NCI-H1694 (cell line): ENCODE measurements around the gene FOXC1.

Source experiments
- DNase-seq: peaks from one replicate; lab custom pipeline; 2025; lab: John Stamatoyannopoulos, UW

Gene FOXC1

GRCh38 chr6:1609648-1610496 lies at the start of gene FOXC1:
TSS of gene FOXC1 (plus strand) at chr6:1609915. CDS start at chr6:1610446, 531 bp downstream.
- no peak for DNase-seq

- DNase-seq, result no peak
Observed at GRCh38 chr6:1560281-1561058, 49.2 kb upstream of the FOXC1 start.

GRCh38 chr6:1561355-1561754 lies 48.4 kb upstream of the FOXC1 start:
- no peak for DNase-seq

GRCh38 chr6:1562171-1562955 lies 47.4 kb upstream of the FOXC1 start:
- no peak for DNase-seq

GRCh38 chr6:1569377-1569776 lies 40.3 kb upstream of the FOXC1 start:
- DNase-seq, result no peak

GRCh38 chr6:1570848-1571247 lies 38.9 kb upstream of the FOXC1 start:
- DNase-seq, result no peak

- no peak for DNase-seq
Observed at GRCh38 chr6:1572892-1573291, 36.8 kb upstream of the FOXC1 start.

- no peak for DNase-seq
Observed at GRCh38 chr6:1574083-1574761, 35.5 kb upstream of the FOXC1 start.

- no peak for DNase-seq
Observed at GRCh38 chr6:1574890-1575209, 34.9 kb upstream of the FOXC1 start.

- DNase-seq, result no peak
Observed at GRCh38 chr6:1575210-1576041, 34.3 kb upstream of the FOXC1 start.

- DNase-seq, result no peak
Observed at GRCh38 chr6:1576166-1576565, 33.5 kb upstream of the FOXC1 start.

- DNase-seq, result no peak
Observed at GRCh38 chr6:1576711-1577110, 33.0 kb upstream of the FOXC1 start.

- DNase-seq, result no peak
Observed at GRCh38 chr6:1577146-1577680, 32.5 kb upstream of the FOXC1 start.

GRCh38 chr6:1577896-1578745 lies 31.6 kb upstream of the FOXC1 start:
- no peak for DNase-seq

- no peak for DNase-seq
Observed at GRCh38 chr6:1579096-1579495, 30.6 kb upstream of the FOXC1 start.

- no peak for DNase-seq
Observed at GRCh38 chr6:1580109-1580508, 29.6 kb upstream of the FOXC1 start.

- DNase-seq, result no peak
Observed at GRCh38 chr6:1580585-1580984, 29.1 kb upstream of the FOXC1 start.

- DNase-seq, result no peak
Observed at GRCh38 chr6:1581120-1581991, 28.4 kb upstream of the FOXC1 start.

- no peak for DNase-seq
Observed at GRCh38 chr6:1584146-1584545, 25.6 kb upstream of the FOXC1 start.
